ENCODE data around the gene PPM1M. TPM values are rescaled to one million over a fixed set of nuclear protein-coding genes. Genes with fewer than 3 reads are reported as not detected.

PPM1M gene
- total RNA-seq, 1 donor, result 28.2 TPM

DNA sequence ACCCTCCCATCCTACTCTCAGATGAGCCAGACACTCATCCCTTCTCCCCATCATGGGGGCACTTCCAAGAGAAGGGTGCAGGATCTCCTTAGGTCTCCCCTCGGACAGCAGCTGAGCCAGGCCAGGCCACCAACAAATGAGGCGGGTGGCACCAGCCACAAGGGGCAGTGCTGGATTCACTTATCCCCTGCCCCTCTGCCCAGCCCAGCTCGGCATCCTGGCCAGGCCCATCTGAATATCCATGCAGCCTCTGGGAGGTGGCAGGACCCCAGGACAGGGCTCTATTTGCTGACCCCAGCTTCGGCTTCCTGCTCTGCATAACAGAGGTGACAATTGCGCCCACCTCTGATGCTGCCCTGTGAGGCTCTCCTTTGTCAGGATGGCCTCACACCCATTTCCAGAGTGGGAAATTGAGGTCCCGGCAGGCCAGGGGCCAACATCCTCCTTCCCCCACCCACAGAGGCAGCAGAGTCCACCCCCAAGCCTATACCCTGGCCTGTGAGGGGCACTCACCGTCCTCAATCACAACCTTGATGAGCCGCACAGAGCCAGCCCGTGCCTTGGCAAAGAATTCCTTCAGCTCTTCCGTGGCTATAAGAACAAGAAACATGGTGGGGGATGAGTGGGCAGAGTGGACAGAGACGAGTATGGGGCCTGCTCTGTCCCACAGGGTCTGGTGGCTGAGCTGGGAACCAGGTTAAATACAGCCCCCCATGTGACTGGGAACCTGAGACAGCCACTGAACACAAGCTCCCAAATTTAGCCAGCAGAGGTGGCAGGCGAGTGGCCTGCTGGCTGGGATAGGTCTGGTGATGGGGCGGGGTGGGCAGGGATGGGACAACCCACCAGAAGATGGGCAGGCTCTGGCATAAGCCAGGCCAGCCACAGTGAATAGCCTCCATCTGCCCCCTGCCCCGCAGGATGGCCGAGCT lies 10.8 kb upstream of the PPM1M start:
- Histone ChIP-seq H3K4me1 (ENCODE audit: insufficient read depth, low read length) (peaks cover 30% of the 10 kb centered on the region), H3K4me3 (ENCODE audit: insufficient read depth, low read length) (no peak overlapping the region), H3K4me2 (ENCODE audit: insufficient read depth, low read length) (no peak overlapping the region), H4K20me1 (ENCODE audit: insufficient read depth, low read length) (peaks cover 48% of the 10 kb centered on the region), H3K36me3 (ENCODE audit: insufficient read depth, low read length) (peaks cover 24% of the 10 kb centered on the region), H2AFZ (ENCODE audit: low read length) (no peak overlapping the region), H3K79me2 (ENCODE audit: insufficient read depth, low read length) (peaks cover 67% of the 10 kb centered on the region), H3K9me3 (ENCODE audit: low read depth, low read length) (no peaks in the 10 kb centered on the region), H3K27me3 (ENCODE audit: insufficient read depth, low read length) (no peaks in the 10 kb centered on the region), H3K27ac (ENCODE audit: low read depth, low read length) (no peak overlapping the region)
- TF ChIP-seq, protein P1, sequence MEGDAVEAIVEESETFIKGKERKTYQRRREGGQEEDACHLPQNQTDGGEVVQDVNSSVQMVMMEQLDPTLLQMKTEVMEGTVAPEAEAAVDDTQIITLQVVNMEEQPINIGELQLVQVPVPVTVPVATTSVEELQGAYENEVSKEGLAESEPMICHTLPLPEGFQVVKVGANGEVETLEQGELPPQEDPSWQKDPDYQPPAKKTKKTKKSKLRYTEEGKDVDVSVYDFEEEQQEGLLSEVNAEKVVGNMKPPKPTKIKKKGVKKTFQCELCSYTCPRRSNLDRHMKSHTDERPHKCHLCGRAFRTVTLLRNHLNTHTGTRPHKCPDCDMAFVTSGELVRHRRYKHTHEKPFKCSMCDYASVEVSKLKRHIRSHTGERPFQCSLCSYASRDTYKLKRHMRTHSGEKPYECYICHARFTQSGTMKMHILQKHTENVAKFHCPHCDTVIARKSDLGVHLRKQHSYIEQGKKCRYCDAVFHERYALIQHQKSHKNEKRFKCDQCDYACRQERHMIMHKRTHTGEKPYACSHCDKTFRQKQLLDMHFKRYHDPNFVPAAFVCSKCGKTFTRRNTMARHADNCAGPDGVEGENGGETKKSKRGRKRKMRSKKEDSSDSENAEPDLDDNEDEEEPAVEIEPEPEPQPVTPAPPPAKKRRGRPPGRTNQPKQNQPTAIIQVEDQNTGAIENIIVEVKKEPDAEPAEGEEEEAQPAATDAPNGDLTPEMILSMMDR (IDR thresholded peaks at IDR 0.05; ENCODE audit: extremely low read depth, low read depth, low read length), result no peak
- peak; percentile 69 for DNase-seq (ENCODE audit: insufficient read length, low spot score, missing footprints)

DNA sequence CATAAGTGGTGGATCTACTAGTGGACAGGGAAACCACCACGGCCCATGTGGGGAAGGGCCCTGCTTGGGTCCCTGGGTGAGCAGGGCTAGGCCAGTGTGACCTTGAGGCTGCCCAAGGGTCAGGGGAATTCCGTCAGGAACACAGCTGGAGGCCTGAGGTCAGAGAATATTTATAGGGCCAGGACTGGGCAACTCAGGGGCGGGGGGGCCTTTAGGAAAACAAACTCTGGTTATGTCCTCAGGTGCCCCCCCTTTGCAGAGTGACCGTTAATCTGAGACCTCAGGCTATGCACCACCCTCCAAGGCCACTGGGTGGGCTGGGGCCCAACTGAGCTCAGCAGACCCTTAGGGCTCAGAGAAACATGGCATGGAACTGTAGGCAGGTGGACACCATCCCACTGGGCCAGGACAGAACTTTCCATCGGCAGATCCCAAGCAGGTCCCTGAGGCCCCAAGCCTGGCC lies 9.1 kb upstream of the PPM1M start:
- Histone ChIP-seq H4K20me1 (ENCODE audit: insufficient read depth, low read length) (peaks cover 39% of the 10 kb centered on the region), H3K9me3 (ENCODE audit: low read depth, low read length) (no peaks in the 10 kb centered on the region), H3K27ac (ENCODE audit: low read depth, low read length) (peak overlapping the region; percentile 90), H3K27me3 (ENCODE audit: insufficient read depth, low read length) (no peaks in the 10 kb centered on the region), H3K79me2 (ENCODE audit: insufficient read depth, low read length) (peaks cover 67% of the 10 kb centered on the region), H2AFZ (ENCODE audit: low read length) (no peak overlapping the region), H3K4me1 (ENCODE audit: insufficient read depth, low read length) (peaks cover 41% of the 10 kb centered on the region), H3K4me3 (ENCODE audit: insufficient read depth, low read length) (no peak overlapping the region), H3K36me3 (ENCODE audit: insufficient read depth, low read length) (peaks cover 8% of the 10 kb centered on the region), H3K4me2 (ENCODE audit: insufficient read depth, low read length) (peak overlapping the region; percentile 99)
- peak; percentile 85 for DNase-seq (ENCODE audit: insufficient read length, low spot score, missing footprints)
- TF ChIP-seq, protein P1 (IDR thresholded peaks at IDR 0.05; ENCODE audit: extremely low read depth, low read depth, low read length), result no peak

DNA sequence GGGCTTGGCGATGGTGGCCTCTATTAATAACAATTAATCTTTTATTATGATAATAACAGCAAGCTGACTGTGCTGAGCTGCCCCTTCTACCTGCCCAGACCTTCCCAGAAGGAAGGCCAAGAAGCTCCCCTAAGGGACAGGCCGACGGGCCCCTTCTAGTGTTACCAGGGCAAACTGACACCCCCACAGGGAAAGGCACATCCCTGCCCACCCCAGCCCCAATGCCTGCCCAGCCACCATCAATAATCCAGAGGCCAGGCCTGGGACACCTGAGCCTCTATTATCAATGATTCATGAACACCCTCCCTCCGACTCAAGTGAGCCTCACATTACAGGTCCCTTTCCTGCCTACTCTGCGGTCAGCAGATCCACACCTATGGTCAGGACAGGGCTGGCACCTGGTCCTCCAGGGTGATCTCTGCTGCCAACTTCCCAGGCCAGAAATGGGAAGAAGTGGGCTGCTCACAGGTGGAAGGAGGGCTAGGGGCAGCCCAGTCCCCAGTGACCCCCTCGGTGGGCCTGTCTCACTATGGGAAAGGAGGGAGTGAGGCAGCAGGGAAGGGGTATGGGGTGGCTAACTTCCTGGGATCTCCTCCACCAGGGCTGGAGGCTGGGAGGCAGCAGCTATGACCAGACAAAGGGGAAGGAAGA lies 8.4 kb upstream of the PPM1M start:
- Histone ChIP-seq H3K79me2 (ENCODE audit: insufficient read depth, low read length) (peaks cover 61% of the 10 kb centered on the region), H2AFZ (ENCODE audit: low read length) (peak overlapping the region; percentile 27)
- no peak for DNase-seq (ENCODE audit: insufficient read length, low spot score, missing footprints)

More for the DNA sequence above, 8.4 kb upstream of the PPM1M start:
- H4K20me1 ChIP-seq (ENCODE audit: insufficient read depth, low read length), result peaks cover 33% of the 10 kb centered on the region
- H3K27ac ChIP-seq (ENCODE audit: low read depth, low read length), result peak overlapping the region; percentile 90
- TF ChIP-seq, protein P1 (IDR thresholded peaks at IDR 0.05; ENCODE audit: extremely low read depth, low read depth, low read length), result no peak
- H3K4me2 ChIP-seq (ENCODE audit: insufficient read depth, low read length), result peak overlapping the region; percentile 99
- H3K27me3 ChIP-seq (ENCODE audit: insufficient read depth, low read length), result no peaks in the 10 kb centered on the region
- peaks cover 41% of the 10 kb centered on the region for H3K4me1 ChIP-seq (ENCODE audit: insufficient read depth, low read length)
- no peaks in the 10 kb centered on the region for H3K9me3 ChIP-seq (ENCODE audit: low read depth, low read length)
- H3K4me3 ChIP-seq (ENCODE audit: insufficient read depth, low read length), result peak overlapping the region; percentile 94
- peaks cover 8% of the 10 kb centered on the region for H3K36me3 ChIP-seq (ENCODE audit: insufficient read depth, low read length)

Measured in osteoblast (primary cell).